HG03066 (cell line): ENCODE results near the gene RNF31.

Experiments
- ATAC-seq: cut with Tn5 transposase; IDR thresholded peaks from one replicate; pipeline ENCODE4 v1.9.1; 2021; ENCODE audit warnings: low read depth; ENCODE audit not compliant: unreplicated experiment

Gene RNF31

DNA sequence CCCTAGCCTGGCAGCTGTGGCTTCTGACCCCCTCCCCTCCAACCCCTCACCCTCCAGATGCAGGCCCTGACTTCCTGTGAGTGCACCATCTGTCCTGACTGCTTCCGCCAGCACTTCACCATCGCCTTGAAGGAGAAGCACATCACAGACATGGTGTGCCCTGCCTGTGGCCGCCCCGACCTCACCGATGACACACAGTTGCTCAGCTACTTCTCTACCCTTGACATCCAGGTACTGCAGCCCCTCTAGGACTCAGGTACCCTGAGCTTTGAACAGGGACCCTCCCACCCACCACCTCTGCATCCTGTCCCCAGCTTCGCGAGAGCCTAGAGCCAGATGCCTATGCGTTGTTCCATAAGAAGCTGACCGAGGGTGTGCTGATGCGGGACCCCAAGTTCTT lies 7.8 kb downstream of the RNF31 start:
- ATAC-seq = no peak

DNA sequence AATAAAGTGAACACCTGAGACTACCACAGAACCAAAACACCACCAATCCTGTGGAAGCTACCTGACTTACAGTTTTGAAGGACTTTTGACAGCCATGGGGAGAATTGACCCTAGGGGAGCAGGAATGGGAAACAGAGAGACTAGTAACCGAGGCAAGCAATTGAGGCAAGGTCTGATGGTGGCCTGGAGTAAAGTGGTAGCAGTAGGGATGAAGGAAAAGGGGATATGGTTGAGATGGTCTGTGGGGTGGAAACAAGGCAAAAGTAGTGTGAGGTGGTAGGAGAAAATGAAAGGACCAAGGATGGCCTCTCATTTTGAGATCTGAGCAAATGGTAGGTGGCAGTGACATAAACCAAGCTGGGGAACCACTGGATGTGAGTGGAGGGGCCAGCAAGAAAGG lies 9.5 kb downstream of the RNF31 start:
- no peak for ATAC-seq

DNA sequence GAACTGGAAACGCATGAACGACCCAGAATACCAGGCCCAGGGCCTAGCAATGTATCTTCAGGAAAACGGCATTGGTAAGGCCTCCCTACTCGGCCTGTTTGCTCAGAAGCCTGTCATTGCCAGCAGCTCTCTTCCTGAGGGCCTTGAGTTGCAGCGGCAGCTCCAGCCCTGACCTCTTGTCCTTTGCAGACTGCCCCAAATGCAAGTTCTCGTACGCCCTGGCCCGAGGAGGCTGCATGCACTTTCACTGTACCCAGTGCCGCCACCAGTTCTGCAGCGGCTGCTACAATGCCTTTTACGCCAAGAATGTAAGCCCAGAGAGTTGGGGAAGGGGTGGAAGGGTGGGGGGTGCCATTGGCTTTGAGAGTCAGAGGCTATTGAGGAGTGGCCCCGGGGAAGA lies 10.0 kb downstream of the RNF31 start:
- ATAC-seq = no peak

DNA sequence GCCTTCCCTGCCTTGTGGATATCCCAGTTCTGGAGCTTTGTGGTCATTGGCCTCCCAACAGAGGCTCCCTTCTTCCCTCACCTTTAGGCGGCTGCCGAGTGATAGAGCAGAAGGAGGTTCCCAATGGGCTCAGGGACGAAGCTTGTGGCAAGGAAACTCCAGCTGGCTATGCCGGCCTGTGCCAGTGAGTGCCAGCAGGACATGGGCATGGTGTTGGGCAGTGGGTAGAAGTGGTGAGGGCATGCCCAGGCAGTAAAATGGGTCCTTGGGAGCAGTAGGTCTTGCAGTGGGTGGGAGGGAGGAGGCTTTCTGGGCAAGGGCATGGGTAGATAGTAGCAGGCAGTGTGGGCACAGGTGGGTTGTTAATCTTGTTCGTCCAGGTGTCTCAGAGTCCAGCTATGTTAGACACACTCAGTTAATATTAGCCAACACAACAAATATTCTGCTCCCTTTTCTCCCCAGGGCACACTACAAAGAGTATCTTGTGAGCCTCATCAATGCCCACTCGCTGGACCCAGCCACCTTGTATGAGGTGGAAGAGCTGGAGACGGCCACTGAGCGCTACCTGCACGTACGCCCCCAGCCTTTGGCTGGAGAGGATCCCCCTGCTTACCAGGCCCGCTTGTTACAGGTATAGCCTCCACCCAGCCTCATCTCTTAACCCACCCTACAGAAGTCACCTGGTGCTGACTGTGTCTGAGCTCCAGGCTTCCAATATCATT lies 12.6 kb downstream of the RNF31 start:
- no peak for ATAC-seq

- no peak for ATAC-seq
These were observed 13.2 kb downstream of the RNF31 start for GRCh38 chr14:24160499-24160849.

- peak; percentile 82 for ATAC-seq
These were observed 13.8 kb downstream of the RNF31 start, which contains the start of gene IRF9 for GRCh38 chr14:24160850-24161804. Gene IRF9 (plus strand): TSS chr14:24161265. CDS start chr14:24162145, 880 bp downstream.

DNA sequence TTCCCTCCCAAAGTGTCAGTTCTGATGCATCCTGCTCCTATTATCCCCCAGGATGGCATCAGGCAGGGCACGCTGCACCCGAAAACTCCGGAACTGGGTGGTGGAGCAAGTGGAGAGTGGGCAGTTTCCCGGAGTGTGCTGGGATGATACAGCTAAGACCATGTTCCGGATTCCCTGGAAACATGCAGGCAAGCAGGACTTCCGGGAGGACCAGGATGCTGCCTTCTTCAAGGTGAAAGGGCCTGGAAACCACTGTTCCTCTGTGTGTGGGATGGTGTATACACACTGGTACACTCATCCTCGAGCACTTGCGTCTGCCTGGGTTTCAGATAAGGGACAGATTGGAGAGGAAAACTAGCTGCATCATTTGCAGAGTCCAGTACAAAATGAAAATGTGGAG lies 14.8 kb downstream of the RNF31 start:
- no peak for ATAC-seq

- ATAC-seq = no peak
These were observed 17.3 kb downstream of the RNF31 start for GRCh38 chr14:24164518-24164991.

GRCh38 chr14:24165785-24166184 lies 18.5 kb downstream of the RNF31 start:
- ATAC-seq = no peak

DNA sequence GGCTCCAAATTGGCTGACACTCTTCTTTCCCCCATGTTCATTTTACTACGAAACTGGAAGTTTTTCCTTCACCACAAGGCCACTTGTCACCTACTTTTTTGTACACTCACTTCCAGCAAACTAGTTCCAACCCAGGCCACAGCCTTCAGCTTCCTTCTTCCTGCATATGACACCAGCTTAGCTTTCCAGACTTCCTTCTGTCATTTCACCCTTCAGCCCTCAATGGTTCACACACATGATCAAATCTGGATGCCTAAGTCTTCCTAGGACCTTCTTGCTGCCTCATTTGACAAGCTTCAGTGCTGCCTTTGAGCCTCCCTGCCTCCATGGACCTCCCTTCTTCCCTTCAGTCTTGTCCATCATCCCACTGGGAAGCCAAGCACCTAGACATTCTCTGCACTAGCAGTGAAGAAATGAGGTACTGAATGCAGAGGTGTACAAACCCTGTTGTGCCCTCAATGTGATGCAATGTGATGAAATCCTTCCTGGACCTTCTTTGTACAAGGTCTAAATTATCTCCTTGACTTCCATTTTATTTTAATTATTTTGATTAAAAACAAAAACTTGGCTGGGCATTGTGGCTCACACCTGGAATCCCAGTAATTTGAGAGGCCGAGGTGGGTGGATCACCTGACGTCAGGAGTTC lies 20.3 kb downstream of the RNF31 start:
- ATAC-seq = no peak

- ATAC-seq = peak; percentile 88
These were observed 24.3 kb downstream of the RNF31 start, which contains the start of gene REC8 for GRCh38 chr14:24171422-24172260. Gene REC8 (plus strand): TSS chr14:24172080. CDS start chr14:24172553, 473 bp downstream.

DNA sequence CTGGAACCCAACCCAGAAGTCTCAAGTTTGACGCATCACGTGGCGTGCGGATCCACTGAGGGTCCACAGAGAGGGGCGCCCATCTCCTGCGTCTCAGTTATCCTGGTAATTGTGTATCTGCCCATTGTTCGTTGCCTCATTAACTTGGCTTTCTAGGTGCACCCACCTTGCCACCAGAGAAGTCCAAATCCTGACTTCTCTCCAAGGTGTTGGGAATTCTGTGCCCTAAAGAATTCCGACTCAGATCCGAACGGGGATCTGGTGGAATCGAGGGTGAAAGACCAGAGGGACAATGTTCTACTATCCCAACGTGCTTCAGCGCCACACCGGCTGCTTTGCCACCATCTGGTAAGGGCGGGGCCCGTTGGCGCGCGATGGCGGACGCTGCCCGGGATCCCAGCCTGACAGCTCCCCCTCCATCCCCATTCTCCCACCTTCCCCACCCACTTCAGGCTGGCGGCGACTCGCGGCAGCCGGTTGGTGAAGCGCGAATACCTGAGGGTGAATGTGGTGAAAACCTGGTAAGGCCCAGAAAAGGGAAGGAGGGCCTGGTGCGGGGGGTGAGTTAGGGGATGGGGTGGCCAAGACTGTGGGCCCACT lies 25.1 kb downstream of the RNF31 start:
- ATAC-seq = no peak

- no peak for ATAC-seq
These were observed 25.6 kb downstream of the RNF31 start for GRCh38 chr14:24172871-24173281.

DNA sequence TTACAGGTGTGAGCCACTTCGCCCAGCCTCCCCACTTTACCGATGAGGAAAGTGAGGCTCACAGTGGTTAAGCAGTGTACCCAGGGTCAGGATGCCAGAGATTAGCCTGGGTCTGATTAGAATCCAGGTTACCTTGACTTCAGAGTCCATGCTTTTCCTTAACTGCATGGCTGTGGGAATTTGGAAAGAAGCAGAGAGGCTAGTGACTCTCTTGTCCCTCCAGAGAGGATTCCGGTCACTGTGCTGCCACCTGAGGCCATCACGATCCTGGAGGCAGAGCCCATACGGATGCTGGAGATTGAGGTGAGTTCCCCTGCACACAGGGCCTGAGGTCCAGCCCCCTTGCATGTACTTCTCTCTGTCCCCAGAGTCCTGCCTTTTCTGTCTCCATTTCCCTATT lies 29.3 kb downstream of the RNF31 start:
- no peak for ATAC-seq

- ATAC-seq = no peak
These were observed 29.9 kb downstream of the RNF31 start for GRCh38 chr14:24177041-24177825.

DNA sequence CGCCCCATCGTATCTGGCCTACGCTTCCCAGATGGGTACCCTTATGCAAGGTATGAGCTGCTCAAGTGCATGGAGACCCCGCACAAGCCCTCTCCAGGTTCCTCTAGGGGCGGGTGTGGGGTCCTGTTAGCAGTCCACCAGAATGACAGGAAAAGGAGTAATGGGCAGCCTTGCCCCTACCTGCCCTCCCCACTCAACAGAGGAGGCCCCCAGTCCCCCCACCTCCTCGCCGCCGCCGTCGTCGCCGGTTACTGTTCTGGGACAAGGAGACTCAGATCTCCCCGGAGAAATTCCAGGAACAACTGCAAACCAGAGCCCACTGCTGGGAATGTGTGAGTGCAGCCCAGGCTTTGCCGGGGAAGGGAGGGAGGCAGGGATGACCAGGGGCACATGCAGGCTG lies 30.6 kb downstream of the RNF31 start:
- no peak for ATAC-seq

- ATAC-seq = no peak
These were observed 31.3 kb downstream of the RNF31 start for GRCh38 chr14:24178399-24179178.

GRCh38 chr14:24179294-24179960 lies 32.1 kb downstream of the RNF31 start:
- ATAC-seq = no peak
